Nephron (organoid): ENCODE measurements around the gene CADM4.

Source experiments
- H3K27ac Mint-ChIP-seq, 3 experiments: 2 replicates each; pipeline ENCODE4 v1.8.0; 2020; ENCODE audit warnings: mixed read lengths in 3 of 3, mild to moderate bottlenecking in 2 of 3, moderate library complexity in 1 of 3
- H3K27me3 Mint-ChIP-seq: 2 replicates; pipeline ENCODE4 v1.8.0; 2021; ENCODE audit warnings: low read depth, mild to moderate bottlenecking, moderate library complexity, mixed read lengths
- H3K36me3 Mint-ChIP-seq: 2 replicates; pipeline ENCODE4 v1.8.0; 2020; ENCODE audit warnings: low read depth, mixed read lengths
- H3K4me1 Mint-ChIP-seq: 2 replicates; pipeline ENCODE4 v1.8.0; 2020; ENCODE audit warnings: mixed read lengths
- H3K4me3 Mint-ChIP-seq, 3 experiments: 2 replicates each; pipeline ENCODE4 v1.8.0; 2020; ENCODE audit warnings: mild to moderate bottlenecking in 3 of 3, mixed read lengths in 3 of 3, moderate library complexity in 2 of 3
- H3K9me3 Mint-ChIP-seq: 2 replicates; pipeline ENCODE4 v1.8.0; 2020; ENCODE audit warnings: mixed read lengths
- CTCF ChIP-seq, 3 experiments: fragments of 200-600 bp; sonication (generic); IDR thresholded peaks; one replicate each; pipeline ENCODE4 v1.5.0; 2021; ENCODE audit warnings: antibody characterized with exemption in 3 of 3; ENCODE audit not compliant: unreplicated experiment in 3 of 3

CADM4 gene

GRCh38 chr19:43674596-43674995 lies 34.9 kb upstream of the CADM4 start:
- Mint-ChIP-seq H3K4me1 (peaks cover 14% of the 10 kb centered on the region), H3K27me3 (peaks cover 32% of the 10 kb centered on the region), H3K27ac (no peak overlapping the region), H3K9me3 (no peaks in the 10 kb centered on the region), H3K4me3 (no peak overlapping the region), H3K36me3 (no peaks in the 10 kb centered on the region)
- no peak for TF ChIP-seq CTCF (IDR thresholded peaks at IDR 0.05; ENCODE audit: unreplicated experiment in 3 of 3)

GRCh38 chr19:43674183-43674582 lies 34.5 kb upstream of the CADM4 start:
- TF ChIP-seq CTCF (IDR thresholded peaks at IDR 0.05; ENCODE audit: unreplicated experiment in 3 of 3): no peak
- no peak overlapping the region for H3K27ac Mint-ChIP-seq
- H3K36me3 Mint-ChIP-seq: no peaks in the 10 kb centered on the region
- no peak overlapping the region for H3K4me3 Mint-ChIP-seq
- H3K9me3 Mint-ChIP-seq: no peaks in the 10 kb centered on the region
- H3K4me1 Mint-ChIP-seq: peaks cover 14% of the 10 kb centered on the region
- H3K27me3 Mint-ChIP-seq: peaks cover 32% of the 10 kb centered on the region

GRCh38 chr19:43673637-43674036 lies 34.0 kb upstream of the CADM4 start:
- Mint-ChIP-seq H3K36me3 (no peaks in the 10 kb centered on the region), H3K27me3 (peaks cover 37% of the 10 kb centered on the region), H3K27ac (no peak overlapping the region), H3K4me3 (no peak overlapping the region), H3K9me3 (no peaks in the 10 kb centered on the region), H3K4me1 (peaks cover 14% of the 10 kb centered on the region)
- no peak for TF ChIP-seq CTCF (IDR thresholded peaks at IDR 0.05; ENCODE audit: unreplicated experiment in 3 of 3)

GRCh38 chr19:43672061-43672679 lies 32.5 kb upstream of the CADM4 start:
- Mint-ChIP-seq H3K4me3 (no peak overlapping the region), H3K9me3 (no peaks in the 10 kb centered on the region), H3K4me1 (peaks cover 21% of the 10 kb centered on the region), H3K36me3 (peaks cover 6% of the 10 kb centered on the region), H3K27me3 (peaks cover 45% of the 10 kb centered on the region), H3K27ac (no peak overlapping the region)
- no peak for TF ChIP-seq CTCF (IDR thresholded peaks at IDR 0.05; ENCODE audit: unreplicated experiment in 3 of 3)

- TF ChIP-seq CTCF (IDR thresholded peaks at IDR 0.05; ENCODE audit: unreplicated experiment in 3 of 3): no peak
- Mint-ChIP-seq H3K27me3 (peaks cover 45% of the 10 kb centered on the region), H3K4me1 (peaks cover 18% of the 10 kb centered on the region), H3K4me3 (peak overlapping the region; percentile 88 to 94 (median 90)), H3K27ac (peak overlapping the region; percentile 84 to 87 (median 85)), H3K36me3 (peaks cover 15% of the 10 kb centered on the region), H3K9me3 (no peaks in the 10 kb centered on the region)
Observed at GRCh38 chr19:43668406-43669109, 28.9 kb upstream of the CADM4 start.
